Endothelial cell of umbilical vein (primary cell): ENCODE data around the gene NR1H2. TPM values are rescaled to one million over a fixed set of nuclear protein-coding genes. Genes with fewer than 3 reads are reported as not detected.

Experiments used
- BruUV-seq: library from RNA; stranded (reverse); fragments of 400-500 nt; replicated peaks from 2 replicates; lab custom pipeline; 2021; lab: Mats Ljungman, UMichigan
- CTCF ChIA-PET: fragments of 300-600, 350-600 bp; sonication (Branson Sonifier 250); formaldehyde crosslinking; loops from one replicate; lab custom pipeline; 2021; ENCODE audit warnings: antibody characterized with exemption, inconsistent platforms; lab: Charles Lee
- POLR2A ChIA-PET: fragments of 300-600, 350-600 bp; sonication (Branson Sonifier 250); formaldehyde crosslinking; loops from one replicate; lab custom pipeline; 2021; ENCODE audit warnings: antibody characterized with exemption, inconsistent platforms; lab: Charles Lee
- DNase-seq: peaks from one replicate; pipeline ENCODE4 v3.0.0-alpha.2; 2011; ENCODE audit warnings: low read depth, low spot score
- FAIRE-seq: peaks from 2 replicates; lab custom pipeline; 2011; peaks lifted over from hg19 to GRCh38; lab: Jason Lieb, UNC
- H2AFZ ChIP-seq: 2 replicates; pipeline ENCODE4 v1.6.0; 2012; ENCODE audit warnings: low read depth, low read length, control low read depth, inconsistent platforms
- H3K27ac ChIP-seq: 2 replicates; pipeline ENCODE4 v1.5.1; 2011; ENCODE audit warnings: low read depth, mild to moderate bottlenecking, control low read depth, low read length, moderate library complexity; ENCODE audit not compliant: insufficient read depth
- H3K27me3 ChIP-seq, 2 experiments: 2 replicates each; pipeline versions ENCODE4 v1.6.0 to v1.6.1; 2011; ENCODE audit warnings: low read length in 2 of 2, mixed read lengths in 1 of 2; ENCODE audit not compliant: control insufficient read depth in 2 of 2, insufficient read depth in 2 of 2
- H3K36me3 ChIP-seq, 2 experiments: 2 replicates in 1 of 2; 3 replicates in 1 of 2; pipeline ENCODE4 v1.5.1; 2011; ENCODE audit warnings: low read length in 2 of 2, mild to moderate bottlenecking in 1 of 2, moderate library complexity in 1 of 2; ENCODE audit not compliant: control insufficient read depth in 2 of 2, insufficient read depth in 2 of 2; ENCODE audit errors: extremely low read depth in 1 of 2
- H3K4me1 ChIP-seq: 3 replicates; pipeline ENCODE4 v1.5.1; 2011; ENCODE audit warnings: mild to moderate bottlenecking, low read length; ENCODE audit not compliant: control insufficient read depth, insufficient read depth; ENCODE audit errors: extremely low read depth
- H3K4me2 ChIP-seq: 2 replicates; pipeline ENCODE4 v1.6.1; 2011; ENCODE audit warnings: low read length, control low read depth, mixed read lengths; ENCODE audit not compliant: insufficient read depth
- H3K4me3 ChIP-seq, 3 experiments: fragments of 200-600 bp in 1 of 3; sonication (generic), shearing (Covaris generic) in 1 of 3; replicated peaks in 1 of 3; 2 replicates each; pipeline ENCODE4 v1.5.1; 2011 to 2016; ENCODE audit warnings: control low read depth in 3 of 3, low read length in 3 of 3, mild to moderate bottlenecking in 2 of 3, inconsistent platforms in 1 of 3, low read depth in 1 of 3, moderate library complexity in 1 of 3; ENCODE audit not compliant: insufficient read depth in 1 of 3
- H3K79me2 ChIP-seq: 2 replicates; pipeline ENCODE4 v1.6.0; 2012; ENCODE audit warnings: low read length, inconsistent platforms; ENCODE audit not compliant: control insufficient read depth, insufficient read depth
- H3K9ac ChIP-seq: replicated peaks from 2 replicates; pipeline ENCODE3; 2011; ENCODE audit warnings: low read length, control low read depth; ENCODE audit not compliant: insufficient read depth; ENCODE audit errors: extremely low read depth
- H3K9me1 ChIP-seq: replicated peaks from 3 replicates; pipeline ENCODE4 v1.6.0; 2011; ENCODE audit warnings: mild to moderate bottlenecking, low read length; ENCODE audit not compliant: control insufficient read depth, insufficient read depth; ENCODE audit errors: extremely low read depth
- H3K9me3 ChIP-seq: replicated peaks from 2 replicates; pipeline ENCODE4 v1.5.1; 2012; ENCODE audit warnings: low read length, inconsistent platforms; ENCODE audit not compliant: control insufficient read depth, insufficient read depth
- H4K20me1 ChIP-seq: replicated peaks from 2 replicates; pipeline ENCODE3; 2011; ENCODE audit warnings: mild to moderate bottlenecking, low read length; ENCODE audit not compliant: control insufficient read depth, insufficient read depth; ENCODE audit errors: extremely low read depth
- FOS ChIP-seq: IDR thresholded peaks from 2 replicates; pipeline ENCODE4 v1.6.1; 2011; ENCODE audit warnings: mild to moderate bottlenecking, low read length, moderate library complexity, borderline replicate concordance; ENCODE audit not compliant: insufficient read depth
- JUN ChIP-seq: IDR thresholded peaks from 2 replicates; pipeline ENCODE4 v1.6.1; 2011; ENCODE audit warnings: borderline replicate concordance, low read depth; ENCODE audit not compliant: insufficient read length, insufficient read depth
- MYC ChIP-seq: IDR thresholded peaks from one replicate; pipeline ENCODE4 v1.6.1; 2011; ENCODE audit warnings: mild to moderate bottlenecking, low read depth, low read length
- POLR2A ChIP-seq: IDR thresholded peaks from 2 replicates; pipeline ENCODE4 v1.6.1; 2012; ENCODE audit warnings: low read depth, mild to moderate bottlenecking, control low read depth, low read length
- POLR2AphosphoS5 ChIP-seq: IDR thresholded peaks from 2 replicates; pipeline ENCODE4 v1.6.1; 2012; ENCODE audit warnings: low read depth, mild to moderate bottlenecking, control low read depth, low read length, moderate library complexity; ENCODE audit not compliant: insufficient read depth
- dilution Hi-C: fragments of 300-500 bp; cut with MboI; formaldehyde crosslinking; loops from one replicate; pipeline ENCODE4 v1.15.0; 2019; ENCODE audit warnings: low sequenced_read_pairs; ENCODE audit not compliant: extremely low pct_ligation_motif_present
- intact Hi-C: fragments of 100-400 bp; cut with micrococcal nuclease; formaldehyde crosslinking; loops from one replicate; pipeline ENCODE4 v1.10.0; 2022
- polyA plus RNA-seq, 4 experiments: library from polyadenylated mRNA; depleted of rRNA in 3 of 4; stranded (reverse) in 3 of 4; unstranded in 1 of 4; fragments of >200 nt; gene quantifications; 2 replicates each; pipeline versions ENCODE4 v1.2.1 to v1.2.3, GENCODE V29; 2011 to 2012; ENCODE audit warnings: missing spikeins in 1 of 4
- total RNA-seq: library from RNA; stranded (reverse); gene quantifications from 2 replicates; pipeline ENCODE4 v1.2.3, GENCODE V29; 2021

Gene NR1H2
- total and polyA plus RNA-seq, 2 donors (not counting 3 experiments of a cell fraction or from before 2014, with no cell fraction given) = 46.7 to 48.4 TPM

GRCh38 chr19:50398675-50399367 lies 22.6 kb downstream of the NR1H2 start:
- Histone ChIP-seq H3K27me3 (no peaks in the 10 kb centered on the region), H2AFZ (no peak overlapping the region), H3K4me2 (no peak overlapping the region), H3K9me3 (no peaks in the 10 kb centered on the region), H3K9me1 (no peaks in the 10 kb centered on the region), H4K20me1 (no peaks in the 10 kb centered on the region), H3K9ac (no peak overlapping the region), H3K4me1 (no peaks in the 10 kb centered on the region), H3K36me3 (peaks cover 0 to 2% of the 10 kb centered on the region in 2 experiments), H3K79me2 (peaks cover 4% of the 10 kb centered on the region), H3K4me3 (no peak overlapping the region), H3K27ac (no peak overlapping the region)
- TF ChIP-seq MYC = no peak
- TF ChIP-seq POLR2AphosphoS5 = no peak
- no peak for TF ChIP-seq POLR2A
- no TSS peak for BruUV-seq
- intact Hi-C loops = no loop called here
- FAIRE-seq (no peak), DNase-seq (no peak)
- POLR2A ChIA-PET = no interaction called here
- CTCF ChIA-PET = no interaction called here
- dilution Hi-C loops = no loop called here

GRCh38 chr19:50399368-50399745 lies 23.1 kb downstream of the NR1H2 start:
- Histone ChIP-seq H3K9ac (no peak overlapping the region), H3K27me3 (no peaks in the 10 kb centered on the region), H3K9me1 (no peaks in the 10 kb centered on the region), H3K4me3 (no peak overlapping the region), H3K9me3 (no peaks in the 10 kb centered on the region), H2AFZ (no peak overlapping the region), H3K79me2 (peaks cover 4% of the 10 kb centered on the region), H3K27ac (no peak overlapping the region), H3K4me1 (no peaks in the 10 kb centered on the region), H3K36me3 (peaks cover 0 to 2% of the 10 kb centered on the region in 2 experiments), H4K20me1 (no peaks in the 10 kb centered on the region), H3K4me2 (no peak overlapping the region)
- dilution Hi-C loops (no loop called here), intact Hi-C loops (no loop called here)
- no peak for FAIRE-seq
- POLR2A ChIA-PET = no interaction called here
- no peak for DNase-seq
- no TSS peak for BruUV-seq
- TF ChIP-seq JUN (no peak), POLR2A (no peak), POLR2AphosphoS5 (no peak), FOS (no peak)
- CTCF ChIA-PET = no interaction called here
